HEK293T (cell line): ENCODE data around the gene LSMEM2.

Experiments used
- BHLHE40 ChIP-seq: fragments of 450-650 bp; IDR thresholded peaks from 2 replicates; pipeline ENCODE4 v1.6.1; 2016; ENCODE audit warnings: mild to moderate bottlenecking, moderate library complexity, borderline replicate concordance
- ELF4 ChIP-seq: fragments of 450-650 bp; IDR thresholded peaks from 2 replicates; pipeline ENCODE4 v1.6.1; 2017; ENCODE audit warnings: antibody characterized with exemption
- FOXA1 ChIP-seq: fragments of 450-650 bp; IDR thresholded peaks from 2 replicates; pipeline ENCODE4 v1.6.1; 2016; ENCODE audit warnings: mild to moderate bottlenecking
- FOXM1 ChIP-seq: fragments of 450-650 bp; IDR thresholded peaks from 2 replicates; pipeline ENCODE4 v1.6.1; 2017; ENCODE audit warnings: mild to moderate bottlenecking, borderline replicate concordance
- HDGF ChIP-seq: fragments of 450-650 bp; IDR thresholded peaks from 2 replicates; pipeline ENCODE4 v1.6.1; 2017; ENCODE audit warnings: antibody characterized with exemption, borderline replicate concordance
- LEF1 ChIP-seq: fragments of 450-650 bp; IDR thresholded peaks from 2 replicates; pipeline ENCODE4 v1.6.1; 2017; ENCODE audit warnings: mild to moderate bottlenecking, borderline replicate concordance
- NFRKB ChIP-seq: fragments of 450-650 bp; IDR thresholded peaks from 2 replicates; pipeline ENCODE4 v1.6.1; 2016; ENCODE audit warnings: mild to moderate bottlenecking, moderate library complexity
- PKNOX1 ChIP-seq: fragments of 450-650 bp; IDR thresholded peaks from 2 replicates; pipeline ENCODE4 v1.6.1; 2016
- SP1 ChIP-seq: fragments of 450-650 bp; IDR thresholded peaks from 2 replicates; pipeline ENCODE4 v1.6.1; 2017
- SUZ12 ChIP-seq: fragments of 450-650 bp; IDR thresholded peaks from 2 replicates; pipeline ENCODE4 v1.6.1; 2016; ENCODE audit warnings: mild to moderate bottlenecking
- TARDBP ChIP-seq: fragments of 450-650 bp; IDR thresholded peaks from 2 replicates; pipeline ENCODE4 v1.6.1; 2016
- ZNF384 ChIP-seq: fragments of 450-650 bp; IDR thresholded peaks from 2 replicates; pipeline ENCODE4 v1.6.1; 2016

- TF ChIP-seq TARDBP (no peak), NFRKB (no peak), ZNF384 (no peak), SUZ12 (no peak), PKNOX1 (no peak), SP1 (no peak), LEF1 (no peak), BHLHE40 (no peak), FOXM1 (no peak), HDGF (no peak), FOXA1 (no peak), ELF4 (no peak)
Measured at GRCh38 chr3:50319181-50319893, 40.5 kb downstream of the LSMEM2 start.
